ENCODE results near the gene MGMT.

Gene MGMT

DNA sequence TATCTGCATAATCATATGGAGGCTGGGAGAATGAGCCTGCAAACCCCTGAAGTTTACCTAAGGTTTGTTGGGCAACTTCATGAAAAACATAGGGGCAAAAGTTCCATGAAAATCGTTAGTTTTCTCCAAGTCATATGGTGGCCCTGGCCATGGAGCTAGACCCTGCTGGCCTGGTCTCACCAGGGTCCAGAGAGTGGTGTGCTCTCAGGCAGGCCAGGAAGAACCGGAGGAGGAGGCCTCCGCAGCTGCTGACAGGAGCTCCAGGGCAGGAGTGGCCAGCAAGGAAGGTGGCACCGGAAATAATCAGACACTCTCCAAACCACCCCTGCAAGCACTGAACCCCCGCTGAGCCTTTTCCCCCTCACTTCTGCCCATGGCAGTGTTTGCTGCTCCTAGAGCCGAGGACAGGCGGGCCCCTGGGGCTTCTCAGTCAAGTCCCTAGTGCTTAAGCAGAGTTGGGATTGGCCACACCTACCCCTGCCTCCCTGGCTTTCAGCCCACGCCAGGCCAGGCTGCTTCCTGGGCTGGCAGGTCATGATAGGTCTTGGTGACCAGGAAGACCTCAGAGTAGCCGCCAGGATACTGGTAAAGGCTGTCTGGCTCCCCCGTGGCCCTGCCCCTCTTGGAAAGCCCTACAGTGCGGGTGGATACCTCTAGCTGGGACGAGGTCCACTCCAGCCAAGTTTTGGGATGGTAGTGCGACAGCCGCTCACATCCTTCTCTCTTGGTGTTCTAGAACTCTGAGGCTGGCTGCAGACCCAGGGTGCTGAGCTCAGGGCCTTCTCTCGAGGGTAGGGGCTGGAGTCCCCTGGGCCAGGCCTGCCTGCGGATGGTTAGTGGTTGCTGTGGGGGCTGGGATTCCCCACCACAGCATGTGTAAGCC, 242.8 kb downstream of the MGMT start:
- DNase-seq (ENCODE audit: low read depth) = no peak

DNA sequence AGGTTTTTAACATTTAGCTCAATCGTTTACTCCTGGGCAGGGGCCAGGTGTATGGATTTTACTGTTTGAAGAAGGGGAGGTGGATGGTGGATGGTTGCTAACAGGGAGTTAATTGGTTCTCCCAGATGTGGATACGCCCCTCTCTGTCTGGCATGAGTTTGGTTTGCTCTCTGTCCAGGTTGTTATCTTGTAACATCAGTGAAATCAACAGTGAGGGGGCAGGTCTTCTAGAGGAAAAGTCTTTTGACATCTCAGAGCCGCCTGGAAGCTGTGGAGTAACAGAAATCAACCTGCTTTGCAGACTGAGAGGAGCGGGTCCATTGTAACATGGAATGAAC, 243.4 kb downstream of the MGMT start:
- no peak for DNase-seq (ENCODE audit: low read depth)

DNA sequence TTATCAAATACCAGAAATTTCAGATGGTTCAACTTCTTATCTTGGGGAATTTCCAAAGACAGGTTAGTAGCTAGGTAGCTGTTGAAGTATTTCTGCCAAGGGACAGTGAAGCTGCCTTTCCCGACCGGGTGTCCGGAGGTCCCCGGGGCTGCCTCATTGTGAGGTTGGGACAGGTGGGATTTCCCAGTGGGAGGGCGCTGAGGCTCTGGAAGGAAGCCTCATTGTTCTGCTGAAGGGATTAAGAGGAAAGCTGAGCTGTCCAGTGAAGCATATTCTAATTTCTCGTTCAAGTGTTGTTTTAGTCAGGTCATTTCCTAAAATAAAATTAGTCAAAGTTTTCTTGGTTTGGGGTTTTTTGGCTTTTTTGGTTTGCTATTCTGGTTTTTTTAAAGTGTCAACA, 244.2 kb downstream of the MGMT start:
- DNase-seq (ENCODE audit: low read depth) = no peak

DNA sequence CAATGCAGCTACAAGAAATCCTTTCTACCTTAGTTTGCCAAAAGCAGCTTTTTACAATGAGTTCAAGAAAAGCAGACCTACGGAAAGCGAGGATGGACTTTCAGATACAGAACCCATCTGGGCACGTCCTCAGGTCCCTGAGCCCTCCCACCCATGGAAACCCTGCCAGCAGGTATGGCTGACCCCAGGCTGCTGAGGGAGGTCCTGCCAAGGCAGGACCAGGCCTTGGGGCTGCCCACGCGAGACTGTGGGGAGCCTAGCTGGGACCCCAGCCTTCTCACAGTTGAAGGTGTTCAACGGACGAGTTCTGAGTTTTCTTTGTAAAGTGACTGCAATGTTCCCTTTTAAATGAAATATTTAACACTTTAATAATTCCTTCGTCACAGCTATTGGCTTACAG, 245.0 kb downstream of the MGMT start:
- no peak for DNase-seq (ENCODE audit: low read depth)

DNA sequence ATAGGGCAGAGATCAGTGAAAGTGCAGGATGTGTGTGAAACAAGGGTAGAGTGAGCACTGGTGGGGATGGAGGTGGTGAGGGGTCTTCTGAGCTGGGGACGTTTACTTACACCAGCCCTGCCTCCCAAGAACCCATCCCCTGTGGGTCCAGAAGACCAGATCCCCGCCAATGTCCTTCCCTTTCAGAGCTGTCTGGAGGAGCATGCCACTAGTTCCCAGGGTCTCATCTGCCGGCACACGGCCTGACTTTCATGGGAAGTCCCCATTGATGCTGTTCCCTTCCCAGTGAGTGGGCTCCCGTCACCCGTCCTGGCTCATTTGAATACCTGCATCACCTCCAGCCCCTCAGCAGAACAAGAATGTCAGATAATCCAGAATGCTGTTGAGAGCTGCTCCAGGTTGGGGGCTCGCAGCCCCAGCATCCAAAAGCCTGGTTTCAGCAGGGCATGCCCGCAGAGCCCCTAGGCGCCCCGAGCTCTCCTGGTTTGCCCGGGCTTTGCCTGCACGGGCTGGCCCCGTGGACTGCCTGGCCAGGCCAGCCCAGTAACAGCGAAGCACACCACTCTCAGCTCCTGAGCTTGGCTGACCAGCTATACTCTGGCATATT, 246.7 kb downstream of the MGMT start:
- DNase-seq (ENCODE audit: low read depth) = no peak

DNA sequence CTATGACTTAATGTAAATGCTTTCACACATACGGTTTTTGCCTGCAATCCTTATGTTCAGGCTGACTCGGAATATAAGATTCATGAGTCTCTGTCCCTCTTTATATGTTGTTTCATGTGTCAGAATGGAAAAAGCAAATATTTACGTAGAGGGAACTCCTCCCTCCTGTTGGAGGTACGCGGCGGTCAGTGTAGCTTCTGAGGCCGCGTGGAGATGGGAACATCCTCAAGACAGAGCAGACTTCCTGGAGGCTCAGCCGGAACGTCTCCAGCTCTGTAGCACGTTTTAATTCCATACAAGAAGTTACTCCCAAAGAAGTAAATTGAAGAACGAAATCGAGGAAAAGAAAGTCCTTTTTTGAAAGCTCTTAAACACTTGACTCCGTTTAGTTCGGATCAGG, 248.8 kb downstream of the MGMT start:
- DNase-seq (ENCODE audit: low read depth) = no peak

DNA sequence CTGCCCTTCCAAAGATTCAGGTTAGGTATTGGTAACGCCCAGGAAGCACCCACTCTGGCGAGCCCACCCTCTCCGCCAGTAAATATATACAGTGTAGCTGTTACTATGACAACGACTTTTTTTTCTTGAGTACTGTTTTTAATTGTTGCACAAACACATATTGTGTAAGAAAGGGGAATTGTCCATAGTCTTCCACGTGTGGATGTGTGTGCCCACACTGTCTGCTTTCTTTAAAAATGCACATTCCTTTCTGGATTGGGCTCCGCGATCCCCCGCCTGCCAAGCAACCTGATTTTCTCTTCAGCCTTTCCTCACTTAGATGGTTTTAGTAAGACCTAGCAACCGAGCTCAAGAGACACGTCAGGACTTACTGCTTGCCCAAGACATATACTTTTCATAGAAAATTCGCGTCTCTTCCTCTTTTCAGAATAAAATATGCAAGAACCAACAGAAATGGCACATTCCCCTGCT, 249.2 kb downstream of the MGMT start:
- no peak for DNase-seq (ENCODE audit: low read depth)

DNA sequence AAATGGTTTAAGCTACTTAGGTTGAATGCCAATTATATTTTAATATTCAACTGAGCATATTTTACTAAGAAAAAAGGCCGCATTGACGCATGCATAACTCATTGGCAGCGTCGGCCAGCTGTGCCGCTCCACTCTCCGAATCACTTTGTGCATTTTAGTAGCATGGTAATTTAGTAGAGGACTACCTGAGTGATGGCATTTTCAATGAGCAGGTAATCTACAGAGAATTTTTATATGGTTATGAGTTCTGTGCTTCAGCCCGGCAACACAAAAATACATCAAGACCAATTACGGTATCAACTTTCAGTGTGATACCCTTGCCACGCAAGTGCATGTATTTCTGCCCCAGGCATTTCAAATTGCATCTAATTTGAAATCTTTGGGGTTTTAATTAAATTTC, 249.8 kb downstream of the MGMT start:
- no peak for DNase-seq (ENCODE audit: low read depth)

DNA sequence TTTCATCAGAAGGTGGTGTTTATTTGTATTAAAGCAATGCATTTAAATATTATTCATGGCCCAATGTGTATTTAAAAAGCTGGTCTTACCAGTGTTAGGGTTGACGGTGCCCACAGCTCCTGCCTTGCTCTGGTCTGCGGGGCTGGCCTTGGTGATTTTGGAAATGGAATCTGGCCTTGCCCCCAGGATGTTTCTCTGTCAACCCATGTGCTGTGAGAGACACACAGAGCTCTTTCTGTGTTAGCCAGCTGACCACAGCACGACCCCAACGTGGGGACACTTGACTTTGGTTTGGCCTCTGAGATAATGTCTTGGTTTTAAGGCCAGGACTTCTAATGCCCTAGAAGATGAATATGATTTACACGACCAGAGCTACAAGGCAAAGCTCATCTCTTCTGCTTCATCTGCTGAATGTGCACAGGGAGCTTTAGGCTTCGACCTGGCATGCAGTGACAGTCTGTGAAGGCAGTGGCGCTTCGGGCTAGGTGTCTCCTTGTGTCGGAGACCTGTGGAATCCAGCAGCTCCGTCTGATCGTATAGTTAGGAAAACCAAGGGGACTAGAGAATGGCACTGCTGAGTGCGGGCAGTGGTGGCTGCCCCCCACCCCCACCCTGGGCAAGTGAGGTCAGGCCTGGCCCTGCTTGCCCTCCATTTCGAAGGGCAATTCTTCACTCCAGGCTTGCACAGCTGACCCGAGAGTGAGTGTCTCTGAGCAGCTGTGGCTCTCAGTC, 250.9 kb downstream of the MGMT start:
- no peak for DNase-seq (ENCODE audit: low read depth)

DNA sequence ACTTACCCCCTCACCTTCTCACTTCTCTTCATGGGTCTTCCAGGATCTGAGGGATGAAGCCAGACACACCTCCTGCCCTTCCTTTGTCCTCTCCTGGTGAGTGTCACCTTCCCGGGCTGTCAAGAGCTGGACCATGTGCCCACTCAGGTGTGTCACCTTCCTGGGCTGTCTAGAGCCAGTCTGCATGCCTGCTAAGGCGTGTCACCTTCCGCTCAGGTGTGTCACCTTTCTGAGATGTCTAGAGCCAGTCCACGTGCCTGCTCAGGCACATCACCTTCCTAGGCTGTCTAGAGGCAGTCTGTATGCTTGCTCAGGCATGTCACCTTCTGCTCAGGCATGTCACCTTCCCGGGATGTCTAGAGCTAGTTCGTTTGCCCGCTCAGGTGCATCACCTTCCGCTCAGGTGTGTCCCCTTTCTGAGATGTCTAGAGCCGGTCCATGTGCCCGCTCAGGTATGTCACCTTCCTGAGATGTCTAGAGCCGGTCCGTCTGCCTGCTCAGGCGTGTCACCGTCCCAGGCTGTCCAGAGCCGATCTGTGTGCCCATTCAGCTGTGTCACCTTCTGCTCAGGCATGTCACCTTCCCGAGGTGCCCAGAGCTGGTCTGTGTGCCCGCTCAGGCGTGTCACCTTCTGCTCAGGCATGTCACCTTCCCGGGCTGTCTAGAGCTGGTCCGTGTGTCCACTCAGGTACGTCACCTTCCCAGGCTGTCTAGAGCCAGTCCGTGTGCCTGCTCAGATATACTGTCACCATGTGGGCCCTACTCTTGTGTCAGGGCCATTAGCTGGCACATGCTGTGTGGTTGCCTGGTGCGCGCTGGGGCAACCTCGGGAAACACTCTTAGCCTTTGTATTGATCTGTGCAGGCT, 251.7 kb downstream of the MGMT start:
- DNase-seq (ENCODE audit: low read depth) = no peak

DNA sequence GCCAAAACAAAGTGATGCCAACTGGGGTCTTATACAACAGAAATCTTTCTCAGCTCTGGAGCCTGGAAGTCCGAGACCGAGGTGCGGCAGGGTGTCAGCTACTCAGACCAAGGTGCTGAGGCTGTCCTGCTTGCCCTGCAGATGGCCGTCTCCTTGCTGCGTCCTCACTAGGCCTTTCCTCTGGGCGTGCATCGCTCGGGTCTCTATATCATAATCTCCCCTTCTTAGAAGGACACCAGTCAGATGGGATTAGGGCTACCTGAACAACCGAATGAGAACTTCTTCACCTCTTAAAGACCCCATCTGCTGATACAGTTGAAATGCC, 252.3 kb downstream of the MGMT start:
- DNase-seq (ENCODE audit: low read depth) = no peak

DNA sequence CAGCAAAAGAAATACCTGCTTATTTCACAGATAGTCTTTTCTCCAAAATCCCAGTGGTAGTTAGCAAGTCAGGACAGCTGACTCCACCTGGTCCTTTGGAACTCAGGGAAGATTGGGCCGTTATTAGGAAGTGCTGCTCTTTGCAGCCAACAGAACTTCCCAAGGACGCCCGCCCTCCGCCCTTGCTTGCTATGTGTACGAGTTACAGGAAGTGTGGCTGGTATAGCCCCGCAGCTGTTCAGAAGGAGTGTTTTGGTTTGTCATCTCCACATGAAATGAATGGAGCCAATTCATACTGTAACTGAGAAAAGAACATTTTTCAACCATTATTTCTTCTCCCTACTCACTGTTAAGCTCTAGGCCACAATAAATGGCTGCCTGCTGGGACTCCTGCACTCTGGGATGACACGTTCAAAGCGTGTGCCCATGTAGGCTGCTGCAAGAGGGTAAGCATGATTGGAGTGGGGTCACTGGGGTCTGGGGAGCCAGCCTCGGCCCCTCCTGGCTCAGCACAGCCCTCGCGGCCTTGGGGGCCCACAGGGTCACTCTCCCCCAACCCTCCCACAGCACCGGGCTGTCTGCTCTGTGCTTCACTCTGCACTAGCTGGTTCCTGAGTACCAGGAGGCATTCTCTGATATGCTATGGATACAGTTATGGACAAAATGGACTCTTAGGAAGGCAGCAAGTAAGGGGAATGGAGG, 253.0 kb downstream of the MGMT start:
- no peak for DNase-seq (ENCODE audit: low read depth)

DNA sequence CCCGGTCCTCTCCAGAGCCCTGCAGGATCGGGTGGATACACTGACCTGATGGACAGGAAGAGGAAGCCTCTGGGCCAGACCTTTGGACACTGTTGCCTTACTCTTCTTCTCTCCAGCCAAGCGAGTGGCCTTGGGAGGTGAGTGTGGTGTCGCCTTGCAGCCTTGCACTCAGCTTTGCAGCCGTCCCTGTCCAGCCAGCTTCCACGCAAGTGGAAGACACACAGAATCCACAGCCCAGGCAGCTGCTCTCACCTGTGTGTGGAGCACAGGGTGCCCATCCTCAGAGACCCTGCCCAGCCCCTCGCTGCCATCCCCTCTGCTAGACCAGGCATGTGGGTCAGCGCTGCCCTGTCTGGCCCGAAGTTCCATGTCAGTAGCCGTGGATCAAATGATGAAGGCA, 258.0 kb downstream of the MGMT start:
- no peak for DNase-seq (ENCODE audit: low read depth)

DNA sequence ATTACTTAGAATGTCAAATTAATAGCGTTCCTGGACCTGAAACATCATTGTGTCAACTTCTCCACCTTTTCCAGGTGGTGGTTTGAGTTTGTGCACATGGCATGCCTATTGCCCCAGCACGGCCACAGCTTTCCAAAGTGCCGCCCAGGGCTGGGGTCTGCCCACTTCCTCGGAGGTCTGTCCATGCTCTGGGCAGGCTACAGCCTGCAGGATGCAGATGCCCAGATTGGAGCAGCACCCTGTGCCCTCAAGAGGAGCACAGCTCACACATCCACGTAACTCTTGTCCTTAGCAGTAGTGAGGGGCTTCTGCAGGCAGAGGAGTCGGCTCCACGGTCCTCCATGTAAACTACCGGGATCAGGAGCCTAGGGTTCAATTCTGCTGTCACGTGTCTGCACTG, 258.4 kb downstream of the MGMT start:
- no peak for DNase-seq (ENCODE audit: low read depth)

DNA sequence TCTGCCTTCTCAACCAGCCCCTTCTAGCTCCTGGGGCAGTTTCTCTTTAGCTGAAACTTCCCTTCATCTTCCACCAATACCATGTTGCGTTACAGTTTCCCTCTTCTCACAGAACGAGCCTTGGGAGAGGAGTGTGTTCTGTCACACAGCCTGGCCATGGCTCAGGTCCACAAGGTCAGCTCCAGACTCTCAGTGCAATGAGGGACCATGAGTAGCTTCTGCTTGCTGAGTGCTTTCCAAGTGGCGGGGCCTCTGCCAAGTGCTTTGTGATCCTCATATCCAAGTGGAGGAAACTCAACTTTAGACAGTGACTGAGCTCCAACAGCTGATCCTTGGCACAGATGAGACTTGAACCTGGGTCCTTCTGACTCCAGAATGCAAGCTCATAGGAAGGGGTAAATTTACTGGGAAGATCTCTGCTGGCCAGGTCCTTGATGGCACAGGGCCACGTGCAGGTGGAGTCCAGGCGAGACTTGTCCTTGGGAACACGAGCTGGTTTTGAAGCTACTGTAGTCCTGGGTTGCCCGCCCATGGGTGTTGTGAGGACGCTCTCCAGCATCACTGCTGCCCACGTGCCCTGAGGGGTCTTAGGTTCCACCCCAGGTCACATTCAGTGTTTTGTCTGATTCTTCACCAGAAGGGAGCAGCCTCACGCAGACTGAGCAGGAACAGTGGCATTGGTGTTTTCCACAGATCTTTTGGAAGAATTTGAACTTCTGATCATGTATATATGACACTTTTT, 259.0 kb downstream of the MGMT start:
- no peak for DNase-seq (ENCODE audit: low read depth)

DNA sequence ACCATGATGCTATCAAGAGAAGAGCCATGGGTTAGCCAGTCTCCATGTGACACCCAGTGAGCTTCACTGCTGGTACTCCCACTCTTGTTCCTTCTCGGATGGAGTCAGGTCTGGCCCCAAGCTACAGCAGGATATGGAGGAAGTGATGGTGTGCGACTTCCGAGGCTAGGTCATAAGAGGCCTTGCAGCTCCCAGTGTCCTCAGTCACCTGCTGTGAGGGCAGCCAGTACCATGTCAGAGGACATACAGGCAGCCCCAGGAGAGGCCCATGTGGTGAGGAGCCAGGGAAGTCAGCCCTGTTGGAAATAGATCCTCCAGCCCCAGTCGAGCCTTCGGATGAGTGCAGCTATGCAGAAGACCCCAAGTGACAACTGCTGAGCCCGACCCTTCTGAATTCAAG, 260.0 kb downstream of the MGMT start:
- DNase-seq (ENCODE audit: low read depth) = no peak

DNA sequence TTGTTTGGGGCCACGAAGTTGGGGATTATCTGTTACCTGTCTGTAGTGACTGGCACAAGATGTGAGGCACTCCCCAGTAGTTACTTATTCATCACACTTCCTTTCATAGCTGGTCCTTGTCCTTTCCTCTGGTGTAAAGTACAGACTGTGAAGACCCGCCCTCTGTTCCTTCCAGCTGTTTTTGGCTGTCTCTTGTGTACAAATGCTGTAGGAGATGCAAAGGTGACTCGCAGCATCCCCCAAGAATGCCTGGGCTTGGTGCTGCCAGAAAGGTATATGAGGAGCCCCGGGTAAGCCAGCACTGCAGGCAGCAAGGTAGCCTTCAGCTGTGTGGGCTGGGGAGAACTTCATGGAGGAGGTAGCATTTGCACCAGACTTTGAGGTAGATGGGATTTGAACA, 260.5 kb downstream of the MGMT start:
- DNase-seq (ENCODE audit: low read depth) = no peak

DNA sequence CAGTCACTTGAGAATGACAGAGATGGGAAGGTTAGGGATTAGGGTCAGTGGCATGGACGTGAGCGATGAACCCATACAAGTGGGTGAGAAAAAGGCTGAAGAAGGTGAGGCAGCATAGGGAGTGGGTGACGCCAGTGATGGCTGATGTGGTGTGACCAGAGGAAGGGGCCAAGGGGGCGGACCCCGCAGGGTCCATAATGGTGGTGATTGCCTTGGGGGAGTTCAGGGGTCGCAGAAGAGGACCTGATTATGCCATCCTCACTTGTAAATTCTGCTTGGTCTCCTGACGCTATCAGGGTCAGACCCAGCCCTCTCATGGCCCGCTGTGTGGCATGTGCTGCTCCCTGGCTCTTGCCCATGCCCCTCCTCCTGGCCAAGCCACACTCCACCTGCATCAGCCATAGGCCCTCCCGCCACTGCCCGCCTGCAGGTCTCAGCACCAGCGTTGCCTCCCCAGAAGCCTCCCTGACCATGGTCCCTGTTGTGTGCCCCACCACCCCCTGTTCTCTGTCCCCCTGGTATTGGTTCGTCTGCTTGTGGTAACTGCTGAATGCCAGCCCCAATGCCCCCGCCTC, 261.3 kb downstream of the MGMT start:
- no peak for DNase-seq (ENCODE audit: low read depth)

DNA sequence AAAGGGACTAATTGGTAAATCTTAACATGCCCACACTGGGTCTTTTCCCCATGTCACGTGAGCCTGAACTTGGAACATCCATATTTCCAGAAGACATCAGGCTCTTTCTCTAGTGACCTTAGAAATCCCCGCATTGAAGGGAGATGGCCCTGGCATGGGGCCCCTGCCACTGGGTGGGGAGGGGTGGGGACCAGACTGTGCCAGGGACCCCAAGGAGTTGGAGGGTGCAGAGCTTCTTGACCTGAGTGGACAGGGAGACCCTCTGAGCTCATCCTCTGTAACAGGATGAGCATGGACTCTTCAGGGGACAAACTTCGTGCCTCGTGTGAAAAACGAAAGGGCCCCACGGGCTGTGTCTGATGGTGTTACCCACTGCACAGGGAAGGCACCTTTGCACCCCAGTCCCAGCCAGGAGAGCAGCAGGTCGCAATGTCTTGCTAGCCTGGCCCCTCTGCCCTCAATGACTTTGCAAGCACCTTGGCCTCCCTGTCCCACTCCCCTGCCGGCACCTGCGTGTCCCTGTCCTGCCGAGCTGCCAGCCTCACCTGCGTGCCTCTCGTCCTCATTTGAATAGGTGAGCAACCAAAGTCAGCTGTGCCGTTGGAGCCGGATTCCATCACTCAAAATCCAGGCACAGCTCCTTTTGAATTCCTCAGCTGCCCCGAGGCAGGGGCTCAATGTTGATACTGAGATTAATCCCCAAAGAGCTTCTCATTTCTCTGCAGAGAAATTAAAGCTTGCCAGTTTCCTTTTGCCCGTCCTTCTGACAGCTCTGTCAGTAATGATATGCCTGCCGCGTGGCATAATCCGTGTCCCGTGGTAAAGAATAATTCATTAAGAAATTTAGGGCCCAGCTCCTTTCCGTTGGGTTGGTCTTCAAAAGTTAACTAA, 262.1 kb downstream of the MGMT start:
- no peak for DNase-seq (ENCODE audit: low read depth)

Measured in T follicular helper cell (primary cell).